Measurements from ENCODE around the gene PGPEP1. TPM values are rescaled to one million over a fixed set of nuclear protein-coding genes. Genes with fewer than 3 reads are reported as not detected.
A peak's percentile ranks its signal among the peaks of the same experiment; 100 is the strongest.

PGPEP1 gene
- total and polyA plus RNA-seq, 10 of the 15 experiments (the other 5 are each of a cell fraction or from before 2014, with no cell fraction given) = 13.8 to 39.4 (median 17.0) TPM

DNA sequence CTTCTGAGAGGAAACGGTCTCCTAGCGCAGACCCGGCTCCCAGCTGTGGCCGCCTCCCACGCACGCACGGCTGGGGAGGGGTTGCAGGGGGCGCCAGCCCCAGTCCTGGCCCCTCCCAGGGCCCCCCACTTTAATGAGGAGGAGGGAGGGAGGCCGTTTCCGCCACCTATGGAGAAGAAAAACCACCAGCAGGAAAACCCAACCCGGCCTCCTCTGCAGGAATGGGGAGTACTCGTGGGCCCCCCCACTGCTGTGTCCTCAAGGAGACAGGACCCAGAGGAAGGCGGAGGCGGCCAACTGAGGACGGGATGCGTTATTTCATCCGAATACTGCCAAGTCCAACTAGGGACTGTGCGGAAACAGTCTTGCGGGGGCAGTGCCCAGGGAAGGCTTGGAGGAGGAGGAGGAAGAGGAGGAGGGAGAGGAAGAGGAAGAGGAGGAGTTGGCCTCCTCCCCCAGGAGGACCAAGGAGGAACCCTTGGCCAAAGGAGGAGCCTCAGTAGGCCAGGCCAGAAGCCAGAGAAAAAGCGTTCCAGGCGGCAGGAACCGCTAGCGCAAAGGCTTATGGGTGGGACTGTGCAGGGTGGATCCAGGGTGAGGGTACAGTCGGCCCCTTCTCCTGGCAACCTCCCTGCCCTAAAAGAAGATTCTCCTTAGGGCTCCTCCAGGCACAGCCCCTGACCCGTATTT is 74.9 kb downstream of the PGPEP1 start (continued):
- TF ChIP-seq ZBTB11 (CRISPR knock-in tag; IDR thresholded peaks at IDR 0.05) (no peak), CUX1 (IDR thresholded peaks at IDR 0.05; ENCODE audit: insufficient replicate concordance, low read depth, low read length) (no peak), EED (IDR thresholded peaks at IDR 0.05; ENCODE audit: low read depth) (peak; percentile 77; the same call in 1 of the 2 replicates), LARP7 (IDR thresholded peaks at IDR 0.05) (no peak), FOXK2 (IDR thresholded peaks at IDR 0.05) (no peak), YBX1 (IDR thresholded peaks at IDR 0.05) (no peak), REST (IDR thresholded peaks at IDR 0.05; ENCODE audit: low read depth, low read length) (no peak), HSF1 (IDR thresholded peaks at IDR 0.05; ENCODE audit: low read depth, low read length) (no peak), PML (IDR thresholded peaks at IDR 0.05; ENCODE audit: low read length) (no peak), SUZ12 (IDR thresholded peaks at IDR 0.05; ENCODE audit: unreplicated experiment) (no peak), HCFC1 (IDR thresholded peaks at IDR 0.05; ENCODE audit: low read length) (no peak)
- TF ChIP-seq, protein P1, sequence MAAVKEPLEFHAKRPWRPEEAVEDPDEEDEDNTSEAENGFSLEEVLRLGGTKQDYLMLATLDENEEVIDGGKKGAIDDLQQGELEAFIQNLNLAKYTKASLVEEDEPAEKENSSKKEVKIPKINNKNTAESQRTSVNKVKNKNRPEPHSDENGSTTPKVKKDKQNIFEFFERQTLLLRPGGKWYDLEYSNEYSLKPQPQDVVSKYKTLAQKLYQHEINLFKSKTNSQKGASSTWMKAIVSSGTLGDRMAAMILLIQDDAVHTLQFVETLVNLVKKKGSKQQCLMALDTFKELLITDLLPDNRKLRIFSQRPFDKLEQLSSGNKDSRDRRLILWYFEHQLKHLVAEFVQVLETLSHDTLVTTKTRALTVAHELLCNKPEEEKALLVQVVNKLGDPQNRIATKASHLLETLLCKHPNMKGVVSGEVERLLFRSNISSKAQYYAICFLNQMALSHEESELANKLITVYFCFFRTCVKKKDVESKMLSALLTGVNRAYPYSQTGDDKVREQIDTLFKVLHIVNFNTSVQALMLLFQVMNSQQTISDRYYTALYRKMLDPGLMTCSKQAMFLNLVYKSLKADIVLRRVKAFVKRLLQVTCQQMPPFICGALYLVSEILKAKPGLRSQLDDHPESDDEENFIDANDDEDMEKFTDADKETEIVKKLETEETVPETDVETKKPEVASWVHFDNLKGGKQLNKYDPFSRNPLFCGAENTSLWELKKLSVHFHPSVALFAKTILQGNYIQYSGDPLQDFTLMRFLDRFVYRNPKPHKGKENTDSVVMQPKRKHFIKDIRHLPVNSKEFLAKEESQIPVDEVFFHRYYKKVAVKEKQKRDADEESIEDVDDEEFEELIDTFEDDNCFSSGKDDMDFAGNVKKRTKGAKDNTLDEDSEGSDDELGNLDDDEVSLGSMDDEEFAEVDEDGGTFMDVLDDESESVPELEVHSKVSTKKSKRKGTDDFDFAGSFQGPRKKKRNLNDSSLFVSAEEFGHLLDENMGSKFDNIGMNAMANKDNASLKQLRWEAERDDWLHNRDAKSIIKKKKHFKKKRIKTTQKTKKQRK (IDR thresholded peaks at IDR 0.05; ENCODE audit: low read depth, low read length) = no peak
